ENCODE results near the gene NLGN1.

NLGN1 gene

GRCh38 chr3:174159604-174160003, 762.1 kb downstream of the NLGN1 start:
- TF ChIP-seq CTCF (IDR thresholded peaks at IDR 0.05; ENCODE audit: insufficient read depth, low read length, poor library complexity, severe bottlenecking): no peak
- Histone ChIP-seq H3K4me3 (replicated peaks; ENCODE audit: low read depth, low read length) (no peak overlapping the region), H3K27me3 (replicated peaks; ENCODE audit: control insufficient read depth, insufficient read depth, low read length) (no peaks in the 10 kb centered on the region), H3K36me3 (ENCODE audit: control insufficient read depth, insufficient read depth, low read length) (no peaks in the 10 kb centered on the region)
- no peak for DNase-seq (ENCODE audit: extremely low read depth, insufficient read length)

- Histone ChIP-seq H3K36me3 (ENCODE audit: control insufficient read depth, insufficient read depth, low read length) (no peaks in the 10 kb centered on the region), H3K27me3 (replicated peaks; ENCODE audit: control insufficient read depth, insufficient read depth, low read length) (no peaks in the 10 kb centered on the region), H3K4me3 (replicated peaks; ENCODE audit: low read depth, low read length) (no peak overlapping the region)
- no peak for DNase-seq (ENCODE audit: extremely low read depth, insufficient read length)
- TF ChIP-seq CTCF (IDR thresholded peaks at IDR 0.05; ENCODE audit: insufficient read depth, low read length, poor library complexity, severe bottlenecking): no peak
Measured at GRCh38 chr3:174162550-174162949, 765.0 kb downstream of the NLGN1 start.

- no peaks in the 10 kb centered on the region for H3K27me3 ChIP-seq (replicated peaks; ENCODE audit: control insufficient read depth, insufficient read depth, low read length)
- TF ChIP-seq CTCF (IDR thresholded peaks at IDR 0.05; ENCODE audit: insufficient read depth, low read length, poor library complexity, severe bottlenecking): no peak
- H3K4me3 ChIP-seq (replicated peaks; ENCODE audit: low read depth, low read length): no peak overlapping the region
- no peak for DNase-seq (ENCODE audit: extremely low read depth, insufficient read length)
- no peaks in the 10 kb centered on the region for H3K36me3 ChIP-seq (ENCODE audit: control insufficient read depth, insufficient read depth, low read length)
Measured at GRCh38 chr3:174168026-174168425, 770.5 kb downstream of the NLGN1 start.

- H3K36me3 ChIP-seq (ENCODE audit: control insufficient read depth, insufficient read depth, low read length): no peaks in the 10 kb centered on the region
- H3K4me3 ChIP-seq (replicated peaks; ENCODE audit: low read depth, low read length): no peak overlapping the region
- DNase-seq (ENCODE audit: extremely low read depth, insufficient read length): no peak
- no peak for TF ChIP-seq CTCF (IDR thresholded peaks at IDR 0.05; ENCODE audit: insufficient read depth, low read length, poor library complexity, severe bottlenecking)
- no peaks in the 10 kb centered on the region for H3K27me3 ChIP-seq (replicated peaks; ENCODE audit: control insufficient read depth, insufficient read depth, low read length)
Measured at GRCh38 chr3:174168538-174169254, 771.2 kb downstream of the NLGN1 start.

- TF ChIP-seq CTCF (IDR thresholded peaks at IDR 0.05; ENCODE audit: insufficient read depth, low read length, poor library complexity, severe bottlenecking): no peak
- Histone ChIP-seq H3K36me3 (ENCODE audit: control insufficient read depth, insufficient read depth, low read length) (no peaks in the 10 kb centered on the region), H3K4me3 (replicated peaks; ENCODE audit: low read depth, low read length) (no peak overlapping the region), H3K27me3 (replicated peaks; ENCODE audit: control insufficient read depth, insufficient read depth, low read length) (no peaks in the 10 kb centered on the region)
- no peak for DNase-seq (ENCODE audit: extremely low read depth, insufficient read length)
Measured at GRCh38 chr3:174169736-174170135, 772.2 kb downstream of the NLGN1 start.

GRCh38 chr3:174170248-174170647, 772.7 kb downstream of the NLGN1 start:
- Histone ChIP-seq H3K27me3 (replicated peaks; ENCODE audit: control insufficient read depth, insufficient read depth, low read length) (no peaks in the 10 kb centered on the region), H3K4me3 (replicated peaks; ENCODE audit: low read depth, low read length) (no peak overlapping the region), H3K36me3 (ENCODE audit: control insufficient read depth, insufficient read depth, low read length) (no peaks in the 10 kb centered on the region)
- TF ChIP-seq CTCF (IDR thresholded peaks at IDR 0.05; ENCODE audit: insufficient read depth, low read length, poor library complexity, severe bottlenecking): no peak
- DNase-seq (ENCODE audit: extremely low read depth, insufficient read length): no peak

All from GM06990 (cell line).